ENCODE measurements around the gene TOPBP1. TPM values are rescaled to one million over a fixed set of nuclear protein-coding genes. Genes with fewer than 3 reads are reported as not detected.

The TOPBP1 gene
- total and polyA plus RNA-seq, 9 of the 15 experiments (the other 6 are each of a cell fraction or from before 2014, with no cell fraction given), result 16.6 to 77.6 (median 58.2) TPM

GRCh38 chr3:133573629-133574194 lies 88.0 kb downstream of the TOPBP1 start, which contains the start of gene CDV3 (continued):
- TF ChIP-seq, protein P1, sequence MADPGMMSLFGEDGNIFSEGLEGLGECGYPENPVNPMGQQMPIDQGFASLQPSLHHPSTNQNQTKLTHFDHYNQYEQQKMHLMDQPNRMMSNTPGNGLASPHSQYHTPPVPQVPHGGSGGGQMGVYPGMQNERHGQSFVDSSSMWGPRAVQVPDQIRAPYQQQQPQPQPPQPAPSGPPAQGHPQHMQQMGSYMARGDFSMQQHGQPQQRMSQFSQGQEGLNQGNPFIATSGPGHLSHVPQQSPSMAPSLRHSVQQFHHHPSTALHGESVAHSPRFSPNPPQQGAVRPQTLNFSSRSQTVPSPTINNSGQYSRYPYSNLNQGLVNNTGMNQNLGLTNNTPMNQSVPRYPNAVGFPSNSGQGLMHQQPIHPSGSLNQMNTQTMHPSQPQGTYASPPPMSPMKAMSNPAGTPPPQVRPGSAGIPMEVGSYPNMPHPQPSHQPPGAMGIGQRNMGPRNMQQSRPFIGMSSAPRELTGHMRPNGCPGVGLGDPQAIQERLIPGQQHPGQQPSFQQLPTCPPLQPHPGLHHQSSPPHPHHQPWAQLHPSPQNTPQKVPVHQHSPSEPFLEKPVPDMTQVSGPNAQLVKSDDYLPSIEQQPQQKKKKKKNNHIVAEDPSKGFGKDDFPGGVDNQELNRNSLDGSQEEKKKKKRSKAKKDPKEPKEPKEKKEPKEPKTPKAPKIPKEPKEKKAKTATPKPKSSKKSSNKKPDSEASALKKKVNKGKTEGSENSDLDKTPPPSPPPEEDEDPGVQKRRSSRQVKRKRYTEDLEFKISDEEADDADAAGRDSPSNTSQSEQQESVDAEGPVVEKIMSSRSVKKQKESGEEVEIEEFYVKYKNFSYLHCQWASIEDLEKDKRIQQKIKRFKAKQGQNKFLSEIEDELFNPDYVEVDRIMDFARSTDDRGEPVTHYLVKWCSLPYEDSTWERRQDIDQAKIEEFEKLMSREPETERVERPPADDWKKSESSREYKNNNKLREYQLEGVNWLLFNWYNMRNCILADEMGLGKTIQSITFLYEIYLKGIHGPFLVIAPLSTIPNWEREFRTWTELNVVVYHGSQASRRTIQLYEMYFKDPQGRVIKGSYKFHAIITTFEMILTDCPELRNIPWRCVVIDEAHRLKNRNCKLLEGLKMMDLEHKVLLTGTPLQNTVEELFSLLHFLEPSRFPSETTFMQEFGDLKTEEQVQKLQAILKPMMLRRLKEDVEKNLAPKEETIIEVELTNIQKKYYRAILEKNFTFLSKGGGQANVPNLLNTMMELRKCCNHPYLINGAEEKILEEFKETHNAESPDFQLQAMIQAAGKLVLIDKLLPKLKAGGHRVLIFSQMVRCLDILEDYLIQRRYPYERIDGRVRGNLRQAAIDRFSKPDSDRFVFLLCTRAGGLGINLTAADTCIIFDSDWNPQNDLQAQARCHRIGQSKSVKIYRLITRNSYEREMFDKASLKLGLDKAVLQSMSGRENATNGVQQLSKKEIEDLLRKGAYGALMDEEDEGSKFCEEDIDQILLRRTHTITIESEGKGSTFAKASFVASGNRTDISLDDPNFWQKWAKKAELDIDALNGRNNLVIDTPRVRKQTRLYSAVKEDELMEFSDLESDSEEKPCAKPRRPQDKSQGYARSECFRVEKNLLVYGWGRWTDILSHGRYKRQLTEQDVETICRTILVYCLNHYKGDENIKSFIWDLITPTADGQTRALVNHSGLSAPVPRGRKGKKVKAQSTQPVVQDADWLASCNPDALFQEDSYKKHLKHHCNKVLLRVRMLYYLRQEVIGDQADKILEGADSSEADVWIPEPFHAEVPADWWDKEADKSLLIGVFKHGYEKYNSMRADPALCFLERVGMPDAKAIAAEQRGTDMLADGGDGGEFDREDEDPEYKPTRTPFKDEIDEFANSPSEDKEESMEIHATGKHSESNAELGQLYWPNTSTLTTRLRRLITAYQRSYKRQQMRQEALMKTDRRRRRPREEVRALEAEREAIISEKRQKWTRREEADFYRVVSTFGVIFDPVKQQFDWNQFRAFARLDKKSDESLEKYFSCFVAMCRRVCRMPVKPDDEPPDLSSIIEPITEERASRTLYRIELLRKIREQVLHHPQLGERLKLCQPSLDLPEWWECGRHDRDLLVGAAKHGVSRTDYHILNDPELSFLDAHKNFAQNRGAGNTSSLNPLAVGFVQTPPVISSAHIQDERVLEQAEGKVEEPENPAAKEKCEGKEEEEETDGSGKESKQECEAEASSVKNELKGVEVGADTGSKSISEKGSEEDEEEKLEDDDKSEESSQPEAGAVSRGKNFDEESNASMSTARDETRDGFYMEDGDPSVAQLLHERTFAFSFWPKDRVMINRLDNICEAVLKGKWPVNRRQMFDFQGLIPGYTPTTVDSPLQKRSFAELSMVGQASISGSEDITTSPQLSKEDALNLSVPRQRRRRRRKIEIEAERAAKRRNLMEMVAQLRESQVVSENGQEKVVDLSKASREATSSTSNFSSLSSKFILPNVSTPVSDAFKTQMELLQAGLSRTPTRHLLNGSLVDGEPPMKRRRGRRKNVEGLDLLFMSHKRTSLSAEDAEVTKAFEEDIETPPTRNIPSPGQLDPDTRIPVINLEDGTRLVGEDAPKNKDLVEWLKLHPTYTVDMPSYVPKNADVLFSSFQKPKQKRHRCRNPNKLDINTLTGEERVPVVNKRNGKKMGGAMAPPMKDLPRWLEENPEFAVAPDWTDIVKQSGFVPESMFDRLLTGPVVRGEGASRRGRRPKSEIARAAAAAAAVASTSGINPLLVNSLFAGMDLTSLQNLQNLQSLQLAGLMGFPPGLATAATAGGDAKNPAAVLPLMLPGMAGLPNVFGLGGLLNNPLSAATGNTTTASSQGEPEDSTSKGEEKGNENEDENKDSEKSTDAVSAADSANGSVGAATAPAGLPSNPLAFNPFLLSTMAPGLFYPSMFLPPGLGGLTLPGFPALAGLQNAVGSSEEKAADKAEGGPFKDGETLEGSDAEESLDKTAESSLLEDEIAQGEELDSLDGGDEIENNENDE (IDR thresholded peaks at IDR 0.05; ENCODE audit: low read depth, low read length), result no peak
- TF ChIP-seq EP400 (IDR thresholded peaks at IDR 0.05) (0 out of 2 replicates have a peak, but pooled peaks have one; percentile 16), ZNF175 (CRISPR knock-in tag; IDR thresholded peaks at IDR 0.05; ENCODE audit: low read depth) (no peak), SMARCE1 (IDR thresholded peaks at IDR 0.05) (no peak), BMI1 (IDR thresholded peaks at IDR 0.05; ENCODE audit: low read length) (no peak), ETV5 (CRISPR knock-in tag; IDR thresholded peaks at IDR 0.05; ENCODE audit: low read depth) (no peak), GABPB2 (CRISPR knock-in tag; conservative IDR thresholded peaks at IDR 0.05) (no peak), TCF15 (CRISPR knock-in tag; IDR thresholded peaks at IDR 0.05) (no peak), ZNF583 (CRISPR knock-in tag; IDR thresholded peaks at IDR 0.05) (no peak), MAZ (CRISPR knock-in tag; conservative IDR thresholded peaks at IDR 0.05 in 1 of 2, IDR thresholded peaks at IDR 0.05 in 1 of 2) (peak; percentile 73 to 80; a peak in 3 of 4 replicates), TCF7 (IDR thresholded peaks at IDR 0.05; ENCODE audit: borderline replicate concordance) (no peak), TEAD2 (tag; IDR thresholded peaks at IDR 0.05) (no peak), ZNF311 (CRISPR knock-in tag; IDR thresholded peaks at IDR 0.05) (no peak), FOXA1 (IDR thresholded peaks at IDR 0.05; ENCODE audit: borderline replicate concordance) (no peak), ZNF184 (CRISPR knock-in tag; IDR thresholded peaks at IDR 0.05) (no peak)
- TF ChIP-seq, protein P2, sequence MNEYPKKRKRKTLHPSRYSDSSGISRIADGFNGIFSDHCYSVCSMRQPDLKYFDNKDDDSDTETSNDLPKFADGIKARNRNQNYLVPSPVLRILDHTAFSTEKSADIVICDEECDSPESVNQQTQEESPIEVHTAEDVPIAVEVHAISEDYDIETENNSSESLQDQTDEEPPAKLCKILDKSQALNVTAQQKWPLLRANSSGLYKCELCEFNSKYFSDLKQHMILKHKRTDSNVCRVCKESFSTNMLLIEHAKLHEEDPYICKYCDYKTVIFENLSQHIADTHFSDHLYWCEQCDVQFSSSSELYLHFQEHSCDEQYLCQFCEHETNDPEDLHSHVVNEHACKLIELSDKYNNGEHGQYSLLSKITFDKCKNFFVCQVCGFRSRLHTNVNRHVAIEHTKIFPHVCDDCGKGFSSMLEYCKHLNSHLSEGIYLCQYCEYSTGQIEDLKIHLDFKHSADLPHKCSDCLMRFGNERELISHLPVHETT (CRISPR knock-in tag; conservative IDR thresholded peaks at IDR 0.05 in 1 of 2, IDR thresholded peaks at IDR 0.05 in 1 of 2), result no peak
